ENCODE results near the gene ABHD18. TPM values are rescaled to one million over a fixed set of nuclear protein-coding genes. Genes with fewer than 3 reads are reported as not detected.

The ABHD18 gene
- polyA plus RNA-seq, 1 of the 3 experiments (the other 2 are of a cell fraction), result 2.0 TPM

GRCh38 chr4:127916512-127916911 is 48.7 kb upstream of the ABHD18 start (continued):
- TF ChIP-seq CHD2 (IDR thresholded peaks at IDR 0.05; ENCODE audit: low read length, partially characterized antibody) (no peak), ELF1 (IDR thresholded peaks at IDR 0.05) (no peak), FOSL2 (IDR thresholded peaks at IDR 0.05; ENCODE audit: borderline replicate concordance, low read depth) (no peak), MAX (IDR thresholded peaks at IDR 0.05; ENCODE audit: low read depth) (no peak), MEF2A (IDR thresholded peaks at IDR 0.05; ENCODE audit: borderline replicate concordance, low read depth) (no peak), PBX3 (IDR thresholded peaks at IDR 0.05) (no peak)

- TF ChIP-seq RAD21 (IDR thresholded peaks at IDR 0.05; ENCODE audit: low read length), result no peak
- TF ChIP-seq NRF1 (IDR thresholded peaks at IDR 0.05; ENCODE audit: low read depth, low read length), result no peak
- TF ChIP-seq MAX (IDR thresholded peaks at IDR 0.05; ENCODE audit: low read depth), result no peak
- no peak for TF ChIP-seq MEF2A (IDR thresholded peaks at IDR 0.05; ENCODE audit: borderline replicate concordance, low read depth)
- no peak for TF ChIP-seq USF2 (IDR thresholded peaks at IDR 0.05; ENCODE audit: borderline replicate concordance, low read depth, low read length)
- no peak for TF ChIP-seq TCF12 (IDR thresholded peaks at IDR 0.05)
- TF ChIP-seq TEAD4 (IDR thresholded peaks at IDR 0.05; ENCODE audit: borderline replicate concordance, insufficient read depth), result no peak
- no peak for TF ChIP-seq CHD2 (IDR thresholded peaks at IDR 0.05; ENCODE audit: low read length, partially characterized antibody)
- CTCF ChIA-PET, result interaction anchor here (1.2 to 1.5 kb wide), 2 partner anchors 18 to 48 kb away, joined by 3 read pairs; partner anchors contain the start of genes ABHD18 and MFSD8
- Histone ChIP-seq H3K9ac (no peak overlapping the region), H3K79me2 (ENCODE audit: insufficient read depth) (no peaks in the 10 kb centered on the region), H3F3A (replicated peaks; ENCODE audit: insufficient read depth) (peaks cover 14% of the 10 kb centered on the region), H3K27me3 (ENCODE audit: insufficient read depth) (no peaks in the 10 kb centered on the region), H3K4me1 (ENCODE audit: control insufficient read depth in 1 of 2, insufficient read depth in 2 of 2, low read depth in 1 of 2, low read length in 1 of 2) (no peaks in the 10 kb centered on the region), H3K27ac (ENCODE audit: low read depth in 2 of 2, low read length in 1 of 2) (no peak overlapping the region), H3K9me2 (no peaks in the 10 kb centered on the region), H4K20me1 (ENCODE audit: insufficient read depth) (no peaks in the 10 kb centered on the region), H3K4me3 (ENCODE audit: low read depth in 2 of 2, low read length in 1 of 2) (no peak overlapping the region), H3K36me3 (replicated peaks in 1 of 2; ENCODE audit: control insufficient read depth in 1 of 2, insufficient read depth in 2 of 2, low read length in 1 of 2) (peaks cover 35 to 44% of the 10 kb centered on the region in 2 experiments), H3K4me2 (no peak overlapping the region), H2AFZ (ENCODE audit: low read depth) (no peak overlapping the region), H3K9me3 (no peaks in the 10 kb centered on the region)
- POLR2A ChIA-PET, result no interaction called here
- no peak for DNase-seq
Observed at GRCh38 chr4:127917151-127917550, 48.1 kb upstream of the ABHD18 start.

GRCh38 chr4:127920521-127920920 is 44.7 kb upstream of the ABHD18 start:
- Histone ChIP-seq H3K27ac (ENCODE audit: low read depth in 2 of 2, low read length in 1 of 2) (no peak overlapping the region), H4K20me1 (ENCODE audit: insufficient read depth) (no peaks in the 10 kb centered on the region), H3F3A (replicated peaks; ENCODE audit: insufficient read depth) (peaks cover 14% of the 10 kb centered on the region), H3K4me2 (no peak overlapping the region), H3K79me2 (ENCODE audit: insufficient read depth) (no peaks in the 10 kb centered on the region), H3K36me3 (replicated peaks in 1 of 2; ENCODE audit: control insufficient read depth in 1 of 2, insufficient read depth in 2 of 2, low read length in 1 of 2) (peaks cover 35 to 51% of the 10 kb centered on the region in 2 experiments), H3K9ac (no peak overlapping the region), H3K9me2 (no peaks in the 10 kb centered on the region), H2AFZ (ENCODE audit: low read depth) (no peak overlapping the region), H3K4me3 (ENCODE audit: low read depth in 2 of 2, low read length in 1 of 2) (no peak overlapping the region), H3K4me1 (ENCODE audit: control insufficient read depth in 1 of 2, insufficient read depth in 2 of 2, low read depth in 1 of 2, low read length in 1 of 2) (no peaks in the 10 kb centered on the region), H3K27me3 (ENCODE audit: insufficient read depth) (no peaks in the 10 kb centered on the region), H3K9me3 (no peaks in the 10 kb centered on the region)
- no peak for DNase-seq
- WGBS (ENCODE audit: low lambda C conversion rate), result 97% methylated on average over 3 of the region's 3 CpGs
- POLR2A ChIA-PET, result no interaction called here
- CTCF ChIA-PET, result no interaction called here
- no peak for TF ChIP-seq CHD2 (IDR thresholded peaks at IDR 0.05; ENCODE audit: low read length, partially characterized antibody)
- no peak for TF ChIP-seq MAX (IDR thresholded peaks at IDR 0.05; ENCODE audit: low read depth)
- no peak for TF ChIP-seq CTCF (IDR thresholded peaks at IDR 0.05)
- TF ChIP-seq NRF1 (IDR thresholded peaks at IDR 0.05; ENCODE audit: low read depth, low read length), result no peak
- TF ChIP-seq REST (IDR thresholded peaks at IDR 0.05; ENCODE audit: low read depth, low read length), result no peak
- TF ChIP-seq SIN3A (IDR thresholded peaks at IDR 0.05; ENCODE audit: borderline replicate concordance, low read depth, low read length), result no peak
- no peak for TF ChIP-seq MEF2A (IDR thresholded peaks at IDR 0.05; ENCODE audit: borderline replicate concordance, low read depth)
